ENCODE data around the gene MSX2.

Gene MSX2

DNA sequence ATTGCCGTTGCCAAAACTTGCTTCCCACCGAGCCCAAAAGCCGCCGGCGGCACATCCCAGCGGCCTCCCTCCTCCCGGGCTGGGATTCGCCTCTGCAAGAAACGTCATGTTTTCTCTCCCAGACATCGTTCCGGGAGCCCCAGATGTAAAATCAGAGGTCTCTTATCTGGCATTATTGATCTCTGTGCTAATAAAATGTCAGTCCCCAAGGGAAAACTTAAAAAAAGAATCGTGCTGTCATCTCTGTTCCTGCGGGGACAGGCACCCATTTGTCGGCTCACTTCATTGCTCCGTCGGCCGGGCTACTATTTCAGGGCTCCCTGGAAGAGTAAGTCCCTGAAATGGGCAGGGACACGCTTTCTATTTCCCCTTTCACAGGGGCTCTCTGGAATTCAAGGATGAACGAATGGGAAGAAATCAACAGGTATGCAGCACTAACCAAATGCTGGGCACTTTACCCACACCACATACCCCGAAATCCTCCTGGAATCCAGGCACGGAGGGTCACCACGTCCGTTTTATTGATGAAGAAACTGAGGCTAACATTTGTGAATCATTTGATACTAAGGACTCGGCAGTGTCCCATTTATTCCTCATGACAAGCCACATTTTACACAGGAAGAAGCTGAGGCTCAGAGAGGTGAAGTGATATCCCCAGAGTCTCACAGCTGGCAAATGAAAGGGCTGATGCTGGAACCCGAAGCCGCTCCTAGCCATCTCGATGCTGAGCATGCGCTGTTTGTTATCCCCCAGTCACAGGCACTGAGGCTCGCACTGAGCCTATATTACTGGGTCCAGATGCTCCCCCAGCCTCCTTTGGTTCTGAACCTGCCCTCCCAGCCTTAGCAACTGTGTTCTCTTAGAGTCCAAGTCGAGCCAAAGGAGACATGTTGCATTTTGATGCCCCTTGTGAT, 35.7 kb upstream of the MSX2 start:
- DNase-seq (ENCODE audit: extremely low spot score): no peak
- ChIA-PET CTCF (no interaction called here), POLR2A (interaction anchor here (0.7 kb wide), 1 partner anchor 249 kb away, joined by 4 read pairs; no protein-coding TSS in a partner anchor)
- TF ChIP-seq, protein P1, sequence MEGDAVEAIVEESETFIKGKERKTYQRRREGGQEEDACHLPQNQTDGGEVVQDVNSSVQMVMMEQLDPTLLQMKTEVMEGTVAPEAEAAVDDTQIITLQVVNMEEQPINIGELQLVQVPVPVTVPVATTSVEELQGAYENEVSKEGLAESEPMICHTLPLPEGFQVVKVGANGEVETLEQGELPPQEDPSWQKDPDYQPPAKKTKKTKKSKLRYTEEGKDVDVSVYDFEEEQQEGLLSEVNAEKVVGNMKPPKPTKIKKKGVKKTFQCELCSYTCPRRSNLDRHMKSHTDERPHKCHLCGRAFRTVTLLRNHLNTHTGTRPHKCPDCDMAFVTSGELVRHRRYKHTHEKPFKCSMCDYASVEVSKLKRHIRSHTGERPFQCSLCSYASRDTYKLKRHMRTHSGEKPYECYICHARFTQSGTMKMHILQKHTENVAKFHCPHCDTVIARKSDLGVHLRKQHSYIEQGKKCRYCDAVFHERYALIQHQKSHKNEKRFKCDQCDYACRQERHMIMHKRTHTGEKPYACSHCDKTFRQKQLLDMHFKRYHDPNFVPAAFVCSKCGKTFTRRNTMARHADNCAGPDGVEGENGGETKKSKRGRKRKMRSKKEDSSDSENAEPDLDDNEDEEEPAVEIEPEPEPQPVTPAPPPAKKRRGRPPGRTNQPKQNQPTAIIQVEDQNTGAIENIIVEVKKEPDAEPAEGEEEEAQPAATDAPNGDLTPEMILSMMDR (IDR thresholded peaks at IDR 0.05; ENCODE audit: control extremely low read depth, extremely low read depth, low read depth, missing control alignments): no peak

DNA sequence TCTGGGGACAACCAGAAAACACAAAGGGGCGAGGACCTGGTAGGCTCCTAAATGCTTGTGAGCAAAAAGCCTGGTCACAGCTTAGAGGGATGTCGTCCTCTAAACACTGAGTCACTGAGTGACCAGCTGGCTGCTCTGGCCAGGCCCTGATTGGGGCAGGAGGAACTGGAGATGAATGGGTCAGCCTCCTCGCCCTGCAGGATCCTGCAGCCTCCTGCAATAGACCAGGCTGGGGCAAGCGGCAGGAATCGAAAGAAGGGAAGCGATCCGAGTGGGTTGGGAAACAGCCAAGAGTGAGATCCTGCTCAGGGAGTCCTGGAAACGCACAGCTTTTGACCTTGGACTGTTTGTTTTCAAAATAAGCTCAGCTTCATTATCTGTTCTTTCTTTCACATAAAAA, 34.1 kb upstream of the MSX2 start:
- CTCF ChIA-PET: no interaction called here

DNA sequence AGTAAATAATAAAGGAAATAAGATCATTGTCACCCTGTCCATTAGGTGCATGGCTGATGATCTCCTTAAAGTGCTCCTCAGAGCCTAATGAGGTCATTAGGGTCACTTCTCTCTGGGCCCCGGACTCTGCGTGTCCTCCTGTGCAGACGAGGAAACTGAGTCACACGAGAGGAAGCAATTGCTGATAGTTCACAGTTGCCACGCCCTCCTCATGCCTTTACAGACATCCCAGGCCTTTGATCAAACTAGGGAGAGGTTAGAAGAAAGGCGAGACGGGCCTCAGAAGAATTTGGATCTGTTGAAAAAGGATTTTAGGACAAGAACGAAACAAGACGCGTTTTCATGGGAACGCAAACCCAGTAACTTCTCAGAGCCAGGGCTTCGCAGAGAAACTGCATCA, 32.0 kb upstream of the MSX2 start:
- TF ChIP-seq, protein P1 (IDR thresholded peaks at IDR 0.05; ENCODE audit: control extremely low read depth, extremely low read depth, low read depth, missing control alignments): no peak
- ChIA-PET CTCF (no interaction called here), POLR2A (no interaction called here)
- no peak for DNase-seq (ENCODE audit: extremely low spot score)

More for the DNA sequence above, 34.1 kb upstream of the MSX2 start:
- TF ChIP-seq, protein P1 (IDR thresholded peaks at IDR 0.05; ENCODE audit: control extremely low read depth, extremely low read depth, low read depth, missing control alignments): no peak
- DNase-seq (ENCODE audit: extremely low spot score): no peak
- POLR2A ChIA-PET: no interaction called here

DNA sequence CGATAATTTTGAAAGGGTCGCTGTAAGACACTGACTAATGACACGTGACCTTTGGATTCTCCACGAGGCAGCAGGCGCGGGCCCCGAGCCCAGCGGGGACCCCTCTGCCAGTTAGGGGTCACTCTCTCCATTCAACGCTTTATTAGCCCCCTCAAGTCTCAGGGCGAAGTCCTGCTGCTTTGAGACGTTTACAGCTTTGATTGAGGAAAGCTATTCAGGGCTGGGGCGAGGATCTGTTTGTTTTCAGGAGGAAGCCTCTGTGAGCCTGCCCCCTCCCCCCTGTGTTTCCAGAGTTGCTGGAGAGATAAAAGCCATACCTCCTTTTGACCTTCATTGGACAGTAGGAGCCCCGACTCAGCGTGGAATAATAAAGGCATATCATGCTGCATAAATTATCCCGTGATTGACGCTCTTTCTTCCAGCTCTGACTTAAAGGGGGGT, 31.4 kb upstream of the MSX2 start:
- no peak for DNase-seq (ENCODE audit: extremely low spot score)
- TF ChIP-seq, protein P1 (IDR thresholded peaks at IDR 0.05; ENCODE audit: control extremely low read depth, extremely low read depth, low read depth, missing control alignments): no peak
- CTCF ChIA-PET: no interaction called here
- POLR2A ChIA-PET: no interaction called here

DNA sequence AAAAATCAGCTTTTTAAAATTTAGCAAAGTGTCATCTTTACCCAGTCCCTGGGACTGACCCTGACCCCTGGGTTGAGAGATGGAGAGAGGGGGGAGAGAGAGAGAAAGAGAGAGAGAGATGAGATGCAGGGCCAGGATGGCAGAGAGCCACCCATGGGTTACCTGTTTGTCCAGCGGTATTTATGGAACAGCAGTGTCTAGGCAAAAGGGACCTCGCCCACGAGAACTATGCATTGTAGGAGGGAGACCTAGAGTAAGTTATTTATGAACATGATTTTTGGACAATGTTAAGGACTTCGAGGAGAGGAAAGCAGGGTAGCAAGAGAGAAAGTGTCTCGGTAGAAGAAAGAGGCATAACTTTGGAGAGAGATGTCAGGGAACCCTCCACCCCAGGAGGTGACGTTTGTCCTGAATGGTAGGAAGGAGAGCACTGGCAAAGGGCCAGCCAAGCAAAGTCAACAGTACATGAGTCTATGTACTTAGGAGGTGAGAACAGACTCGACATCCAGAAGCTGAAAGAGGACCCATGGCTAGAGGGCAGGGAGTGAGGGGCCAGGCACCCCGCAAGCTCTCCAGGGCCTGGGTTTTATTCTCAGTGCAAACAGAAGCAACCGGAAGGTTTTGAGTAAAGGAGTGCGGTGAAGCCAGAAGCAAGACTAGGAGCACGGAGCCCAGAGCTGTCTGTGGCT, 30.5 kb upstream of the MSX2 start:
- no peak for DNase-seq (ENCODE audit: extremely low spot score)
- ChIA-PET CTCF (interaction anchor here (0.8 to 1.1 kb wide), 2 partner anchors 8 to 12 kb away, joined by 3 read pairs; no protein-coding TSS in a partner anchor), POLR2A (no interaction called here)
- TF ChIP-seq, protein P1 (IDR thresholded peaks at IDR 0.05; ENCODE audit: control extremely low read depth, extremely low read depth, low read depth, missing control alignments): no peak

DNA sequence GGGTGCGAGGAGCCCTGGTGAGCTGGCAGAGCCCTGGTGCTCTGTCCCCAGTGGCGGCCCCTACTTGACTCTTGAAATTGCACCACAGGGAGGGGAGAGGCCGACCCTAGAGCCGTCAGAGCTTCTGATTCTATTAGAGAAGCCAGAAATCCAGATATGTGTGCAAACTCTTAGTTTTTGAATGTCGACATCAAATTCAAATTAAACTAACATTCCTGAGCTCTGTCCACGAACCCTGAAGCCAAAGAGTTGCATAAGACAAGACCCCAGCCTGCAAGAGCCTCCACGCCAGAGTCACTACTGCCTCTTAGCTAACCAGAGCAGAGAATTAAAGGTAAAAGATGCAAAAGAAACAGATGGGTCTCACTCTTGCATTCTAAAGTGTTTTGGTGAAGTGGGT, 29.8 kb upstream of the MSX2 start:
- POLR2A ChIA-PET: no interaction called here

More for the DNA sequence above, 29.8 kb upstream of the MSX2 start:
- DNase-seq (ENCODE audit: extremely low spot score): no peak
- CTCF ChIA-PET: interaction anchor here (0.8 to 1.1 kb wide), 2 partner anchors 9 to 13 kb away, joined by 3 read pairs; no protein-coding TSS in a partner anchor
- TF ChIP-seq, protein P1 (IDR thresholded peaks at IDR 0.05; ENCODE audit: control extremely low read depth, extremely low read depth, low read depth, missing control alignments): no peak
